ELF-1 (cell line): ENCODE data around the gene LRRC25.
A peak's percentile ranks its signal among the peaks of the same experiment; 100 is the strongest.
"Not testable (repeated sequence)": the region's sequence is repeated elsewhere in the genome, so short reads cannot be mapped to it uniquely, and the experiment has no call there.

ENCODE experiments used
- DNase-seq: peaks from one replicate; pipeline ENCODE4 v3.0.0-alpha.2; 2016; ENCODE audit warnings: low read depth, low spot score

Gene LRRC25

DNA sequence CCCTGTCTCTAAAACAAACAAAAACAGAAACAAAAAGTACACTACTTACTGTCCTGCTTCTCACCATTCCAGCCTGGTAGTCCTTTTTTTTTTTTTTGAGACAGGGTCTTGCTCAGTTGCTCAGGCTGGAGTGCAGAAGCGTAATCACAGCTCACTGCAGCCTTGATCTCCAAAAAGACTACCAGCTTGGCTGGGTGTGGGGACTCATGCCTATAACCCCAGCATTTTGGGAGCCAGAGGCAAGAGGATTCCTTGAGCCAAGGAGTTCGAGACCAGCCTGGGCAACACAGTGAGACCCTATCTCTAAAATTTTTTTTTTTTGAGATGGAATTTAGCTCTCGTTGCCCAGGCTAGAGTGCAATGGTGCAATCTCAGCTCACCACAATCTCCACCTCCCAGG lies 16.6 kb downstream of the LRRC25 start:
- DNase-seq: no peak

DNA sequence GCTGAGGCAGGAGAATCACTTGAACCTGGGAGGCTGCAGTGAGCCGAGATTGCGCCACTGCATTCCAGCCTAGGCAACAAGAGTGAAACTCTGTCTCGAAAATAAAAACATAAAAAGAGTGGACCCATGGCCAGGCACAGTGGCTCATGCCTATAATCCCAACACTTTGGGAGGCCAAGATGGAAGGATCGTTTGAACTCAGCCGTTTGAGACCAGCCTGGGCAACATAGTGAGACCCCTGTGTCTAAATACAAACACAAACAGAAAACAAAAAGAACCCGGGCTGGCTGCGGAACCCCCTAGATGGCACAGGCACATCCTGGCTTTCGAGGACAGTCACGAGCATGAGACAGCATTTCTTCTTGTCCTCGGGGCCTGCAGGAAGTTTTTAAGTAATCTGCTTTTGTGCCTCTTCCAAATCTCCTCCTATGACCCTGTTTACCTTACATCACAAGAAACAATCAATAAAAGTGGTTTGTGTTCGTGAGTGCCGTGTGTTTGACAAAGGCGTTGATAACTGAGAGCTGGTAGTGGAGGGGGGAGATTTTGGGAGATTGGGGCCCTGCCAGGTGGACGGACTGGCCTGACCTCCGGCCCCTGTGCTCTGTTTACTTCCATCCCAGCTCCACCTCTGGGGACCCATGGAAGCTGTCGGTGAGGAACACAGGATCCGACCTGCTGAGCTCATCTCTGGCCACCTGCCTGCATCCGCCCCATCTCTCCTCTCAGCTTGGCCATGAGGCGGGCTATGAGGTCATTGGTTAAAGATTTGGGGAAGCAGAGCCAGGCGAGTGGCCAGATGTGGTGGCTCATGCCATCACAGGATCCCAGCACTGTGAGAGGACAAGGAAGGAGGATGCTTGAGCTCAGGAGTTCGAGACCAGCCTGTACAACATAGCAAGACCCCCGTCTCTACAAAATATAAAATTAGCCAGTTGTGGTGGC lies 17.3 kb downstream of the LRRC25 start:
- peak; percentile 75 for DNase-seq

DNA sequence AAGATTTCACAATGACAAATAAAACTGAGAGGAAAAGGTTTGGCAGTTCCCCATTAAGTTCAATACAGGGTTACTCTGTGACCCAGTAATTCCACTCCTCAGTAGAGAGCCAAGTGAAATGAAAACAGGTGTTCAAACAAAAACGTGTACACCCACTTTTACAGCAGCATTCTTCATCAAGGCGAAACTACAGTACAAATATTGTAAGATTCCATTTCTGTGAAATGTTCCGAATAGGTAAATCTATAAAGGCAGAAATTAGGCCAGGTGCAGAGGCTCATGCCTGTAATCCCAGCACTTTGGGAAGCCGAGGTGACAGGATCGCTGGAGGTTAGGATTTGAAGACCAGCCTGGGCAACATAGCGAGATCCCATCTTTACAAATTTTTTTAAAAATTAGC lies 20.4 kb downstream of the LRRC25 start:
- DNase-seq: no peak

DNA sequence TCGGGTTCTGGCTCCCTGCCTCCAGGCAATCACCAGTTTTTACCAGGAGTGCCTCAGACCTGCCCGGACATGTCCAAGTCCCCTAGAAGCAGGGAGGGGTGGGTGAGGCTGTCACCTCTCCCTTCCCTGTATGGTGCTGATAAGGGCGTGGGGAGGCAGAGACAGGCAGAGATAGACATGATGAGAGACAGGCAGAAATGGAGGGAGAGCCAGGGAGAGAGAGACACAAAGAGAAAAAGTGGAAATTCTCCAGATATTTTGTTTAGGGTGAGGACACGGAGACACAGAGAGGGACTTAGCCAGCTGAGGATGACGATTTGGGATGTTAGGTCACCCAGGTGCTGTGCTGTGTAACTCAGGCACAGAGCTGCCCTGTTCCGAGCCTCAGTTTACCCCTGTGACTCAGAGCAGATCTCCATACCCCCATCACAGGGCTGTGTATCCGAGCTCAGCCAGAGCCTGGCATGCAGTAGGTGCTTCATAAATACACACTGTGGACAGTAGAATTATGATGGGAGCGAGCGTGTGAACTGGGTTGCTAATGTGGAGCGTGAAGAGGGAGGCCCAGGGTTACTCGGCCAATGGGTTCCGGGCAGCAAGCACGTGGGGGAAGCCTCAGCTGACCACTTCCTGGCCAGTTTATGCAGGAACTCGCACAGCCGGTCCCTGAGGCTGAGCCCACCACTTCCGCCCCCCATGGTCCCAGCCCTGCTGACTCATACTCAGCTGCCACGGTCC lies 23.4 kb downstream of the LRRC25 start:
- DNase-seq: peak; percentile 97

DNA sequence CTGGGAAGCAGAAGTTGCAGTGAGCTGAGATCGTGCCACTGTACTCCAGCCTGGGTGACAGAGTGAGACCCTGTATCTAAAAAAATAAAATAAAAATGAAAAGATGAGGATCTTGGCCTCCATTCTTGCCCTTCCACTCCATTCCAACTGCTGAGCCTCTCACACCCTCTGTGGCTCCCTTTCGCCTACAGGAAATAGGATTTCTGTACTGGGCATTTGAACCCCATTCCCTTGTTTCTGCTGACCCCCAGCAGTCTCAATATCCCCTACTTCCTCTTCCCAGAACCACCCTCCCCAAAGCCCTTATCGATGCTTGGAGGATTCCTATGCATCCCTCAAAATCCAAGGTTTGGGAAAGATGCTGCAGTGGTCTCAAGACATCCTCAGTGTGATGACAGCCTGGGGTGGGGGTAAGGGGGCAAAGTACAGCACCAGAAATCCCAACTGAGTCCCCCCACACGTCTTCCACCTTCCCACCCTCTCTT lies 24.0 kb downstream of the LRRC25 start:
- no peak for DNase-seq

DNA sequence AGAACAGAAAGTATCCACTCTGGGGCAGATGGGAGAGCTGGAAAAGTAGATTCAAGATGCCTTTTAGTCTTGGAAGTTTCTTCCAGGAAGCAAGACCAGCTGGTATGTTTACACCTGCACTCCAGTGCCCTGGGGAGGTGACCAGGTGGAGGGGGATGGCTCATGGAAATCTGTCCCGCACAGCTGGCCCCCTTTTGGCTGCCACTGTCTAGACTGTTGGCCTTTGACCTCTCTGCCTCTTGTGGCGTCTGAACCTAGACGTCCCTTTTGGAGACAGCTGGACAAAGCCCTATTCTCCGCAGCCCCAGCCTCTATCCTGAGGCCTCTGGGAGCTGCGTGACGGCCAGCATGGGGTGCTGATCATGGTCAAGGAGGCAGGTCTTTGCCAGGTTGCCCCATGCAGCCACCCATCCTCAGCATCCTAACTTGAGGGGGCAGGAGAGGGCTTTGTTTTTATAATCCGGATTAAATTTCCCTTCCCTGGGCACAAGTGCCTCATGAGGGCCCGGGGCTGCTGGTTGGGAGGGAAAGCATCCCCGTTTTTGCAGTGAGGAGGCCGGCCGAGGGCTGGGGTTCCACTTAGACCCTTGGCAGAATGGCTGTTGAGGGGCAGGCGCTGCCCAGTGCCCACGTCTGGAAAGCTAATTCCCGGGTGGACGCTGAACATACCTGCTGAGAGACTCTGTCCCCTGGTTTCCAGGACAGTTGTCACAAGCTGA lies 28.8 kb downstream of the LRRC25 start:
- DNase-seq: peak; percentile 70

DNA sequence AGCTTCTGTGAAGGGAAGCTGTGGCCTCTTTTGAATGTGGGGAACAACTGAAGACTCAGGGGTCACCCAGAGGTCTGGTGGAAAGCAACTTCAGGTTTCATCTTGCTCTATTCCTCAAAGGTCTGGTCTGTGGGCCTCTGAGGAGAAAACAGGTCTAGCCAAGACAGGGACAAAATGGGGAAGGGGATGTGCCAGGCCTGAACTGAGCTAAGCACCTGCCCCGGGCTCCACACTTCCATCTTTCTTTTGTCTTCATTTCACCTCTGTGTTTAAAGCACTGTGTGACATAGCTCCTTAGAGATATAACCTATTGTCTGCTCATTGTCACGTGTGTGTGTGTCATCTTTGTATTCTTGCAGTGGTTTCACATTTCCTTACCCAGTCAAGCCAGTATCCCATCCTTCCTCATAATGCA lies 31.4 kb downstream of the LRRC25 start:
- DNase-seq: no peak

DNA sequence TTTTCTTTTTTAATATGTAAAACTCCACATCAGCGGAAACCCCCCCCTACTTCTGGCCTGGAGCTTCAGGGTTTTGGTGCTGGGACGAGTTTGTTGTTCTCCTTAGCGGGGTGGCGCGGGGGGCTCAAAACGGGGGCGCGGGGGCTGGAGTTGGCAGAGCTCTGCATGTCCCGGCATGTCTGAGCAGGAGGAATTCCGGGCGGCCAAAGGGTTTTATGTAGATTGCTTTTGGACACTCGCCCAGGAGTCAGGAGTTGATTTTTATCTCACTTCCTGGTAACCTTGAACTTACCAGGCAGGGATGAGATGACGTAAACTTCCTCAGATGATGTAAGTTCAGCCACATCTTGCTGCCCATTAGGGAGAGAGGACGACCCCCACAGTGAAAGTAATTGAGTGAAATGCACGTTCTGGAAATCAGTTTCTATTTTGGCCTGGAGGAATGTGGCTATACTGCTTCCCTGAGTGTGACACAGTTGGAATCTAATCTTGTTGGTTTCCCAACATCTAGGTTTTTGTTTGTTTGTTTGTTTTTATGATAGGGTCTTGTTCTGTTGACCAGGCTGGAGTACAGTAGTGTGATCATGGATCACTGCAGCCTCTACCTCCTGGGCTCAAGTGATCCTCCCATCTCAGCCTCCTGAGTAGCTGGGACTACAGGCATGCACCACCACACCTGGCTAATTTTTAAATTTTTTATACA lies 32.4 kb downstream of the LRRC25 start:
- DNase-seq: peak; percentile 51

DNA sequence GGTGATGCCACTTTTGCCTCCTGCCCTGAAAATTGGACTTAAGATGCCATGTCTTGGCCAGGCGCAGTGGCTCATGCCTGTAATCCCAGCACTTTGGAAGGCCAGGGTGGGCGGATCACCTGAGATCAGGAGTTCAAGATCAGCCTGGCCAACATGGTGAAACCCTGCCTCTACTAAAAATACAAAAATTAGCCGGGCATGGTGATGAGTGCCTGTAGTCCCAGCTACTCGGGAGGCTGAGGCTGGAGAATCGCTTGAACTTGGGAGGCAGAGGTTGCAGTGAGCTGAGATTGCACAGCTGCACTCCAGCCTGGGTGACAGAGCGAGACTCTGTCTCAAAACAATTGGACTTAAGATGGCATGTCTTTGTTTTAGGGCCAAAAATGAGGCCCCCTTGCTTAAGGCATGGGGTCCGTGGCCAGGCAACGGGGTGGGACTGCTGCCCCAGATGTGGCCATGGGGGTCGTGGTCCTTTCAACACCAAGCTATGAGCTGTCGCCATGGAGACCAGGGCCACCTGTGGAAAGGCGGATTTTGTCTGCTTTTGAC lies 33.1 kb downstream of the LRRC25 start:
- DNase-seq: not testable (repeated sequence)

DNA sequence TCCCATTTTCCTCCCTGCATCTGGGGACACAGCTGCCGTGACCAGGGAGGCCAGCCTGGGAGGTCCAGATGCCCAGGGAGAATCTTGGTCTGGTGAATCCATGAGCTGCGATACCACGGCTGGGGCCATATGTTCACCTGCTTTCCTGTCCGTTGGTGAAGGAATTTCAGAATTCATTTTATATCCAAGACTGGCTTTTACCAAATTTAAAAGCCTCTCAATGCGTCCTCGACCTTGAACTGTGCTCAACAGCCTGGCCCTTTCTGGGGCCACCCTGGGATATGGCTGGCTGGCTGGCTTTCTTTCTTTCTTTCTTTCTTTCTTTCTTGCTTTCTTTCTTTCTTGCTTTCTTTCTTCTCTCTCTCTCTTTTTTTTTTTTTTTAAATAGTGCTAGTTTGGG lies 33.6 kb downstream of the LRRC25 start:
- DNase-seq: no peak

DNA sequence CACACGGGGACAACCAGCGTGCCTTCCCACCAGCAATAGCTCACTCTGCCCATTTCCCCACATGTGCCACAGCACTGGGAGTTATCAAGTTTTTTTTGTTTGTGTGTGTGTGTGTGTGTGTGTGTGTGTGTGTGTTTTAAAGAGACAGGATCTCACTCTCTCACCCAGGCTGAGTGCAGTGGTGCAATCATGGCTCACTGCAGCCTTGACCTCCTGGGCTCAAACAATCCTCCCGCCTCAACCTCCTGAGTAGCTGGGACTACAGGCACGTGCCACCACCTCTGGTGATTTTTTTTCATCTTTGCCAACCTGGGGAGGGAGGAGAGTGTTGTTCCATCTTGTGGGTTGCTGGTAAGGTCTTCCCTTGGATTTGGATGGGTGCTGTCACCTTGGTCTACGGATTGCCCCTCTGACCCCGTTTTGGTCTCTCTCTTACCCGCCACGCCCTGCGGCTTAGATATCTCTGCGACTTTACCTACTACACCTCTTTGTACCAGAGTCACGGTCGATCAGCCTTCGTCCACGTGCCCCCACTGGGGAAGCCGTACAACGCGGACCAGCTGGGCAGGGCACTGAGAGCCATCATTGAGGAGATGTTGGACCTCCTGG lies 34.4 kb downstream of the LRRC25 start:
- DNase-seq: no peak

DNA sequence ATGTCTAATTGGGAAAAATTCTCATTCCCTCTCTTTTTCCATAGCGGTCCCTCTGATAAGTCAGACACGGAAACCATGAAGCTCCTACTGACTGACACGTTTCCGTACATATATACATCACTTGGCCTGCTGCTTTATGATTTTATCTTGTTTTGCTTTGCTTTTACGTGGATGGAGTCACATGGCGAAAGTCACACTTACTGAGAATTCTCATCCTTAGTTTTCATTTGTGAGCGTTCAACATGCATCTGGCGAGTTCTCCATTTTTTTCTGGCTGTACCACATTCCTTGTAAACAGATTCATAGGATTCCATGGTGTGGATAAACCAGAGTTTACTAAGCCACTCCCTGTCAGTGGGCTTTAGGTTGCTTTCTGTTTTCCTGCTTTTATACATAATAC lies 35.8 kb downstream of the LRRC25 start:
- DNase-seq: no peak

DNA sequence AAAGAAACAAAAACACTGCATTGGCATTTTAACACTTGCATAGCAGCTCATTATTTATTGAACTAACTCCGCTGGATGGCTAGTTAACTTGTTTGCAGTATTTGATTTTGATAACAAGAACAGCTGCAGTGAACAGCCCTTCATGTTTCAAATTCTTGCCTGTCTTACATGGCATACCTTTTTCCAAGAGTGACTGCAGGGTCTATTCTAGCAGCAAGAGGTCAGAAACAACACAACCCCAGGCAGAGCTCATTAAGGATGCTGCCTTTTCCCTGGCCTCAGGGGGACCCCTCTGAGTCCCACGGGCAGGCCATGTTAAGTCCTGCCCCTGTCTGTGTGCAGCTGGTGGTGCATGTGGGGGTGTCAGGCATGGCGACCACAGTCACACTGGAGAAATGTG lies 40.4 kb downstream of the LRRC25 start:
- no peak for DNase-seq

DNA sequence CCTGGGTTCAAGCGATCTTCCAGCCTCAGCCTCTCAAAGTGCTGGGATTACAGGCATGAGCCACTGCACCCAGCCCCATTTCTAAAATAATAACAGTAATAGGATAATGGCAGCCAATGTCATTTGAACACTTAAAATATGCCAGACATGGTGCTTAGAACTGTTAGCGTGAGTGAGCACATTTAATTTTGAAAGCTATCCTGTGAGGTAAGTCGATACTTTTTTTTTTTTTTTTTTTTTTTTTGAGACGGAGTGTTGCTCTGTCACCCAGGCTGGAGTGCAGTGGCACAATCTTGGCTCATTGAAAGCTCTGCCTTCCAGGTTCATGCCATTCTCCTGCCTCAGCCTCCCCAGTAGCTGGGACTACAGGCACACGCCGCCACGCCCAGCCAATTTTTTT lies 42.7 kb downstream of the LRRC25 start:
- DNase-seq: not testable (repeated sequence)

DNA sequence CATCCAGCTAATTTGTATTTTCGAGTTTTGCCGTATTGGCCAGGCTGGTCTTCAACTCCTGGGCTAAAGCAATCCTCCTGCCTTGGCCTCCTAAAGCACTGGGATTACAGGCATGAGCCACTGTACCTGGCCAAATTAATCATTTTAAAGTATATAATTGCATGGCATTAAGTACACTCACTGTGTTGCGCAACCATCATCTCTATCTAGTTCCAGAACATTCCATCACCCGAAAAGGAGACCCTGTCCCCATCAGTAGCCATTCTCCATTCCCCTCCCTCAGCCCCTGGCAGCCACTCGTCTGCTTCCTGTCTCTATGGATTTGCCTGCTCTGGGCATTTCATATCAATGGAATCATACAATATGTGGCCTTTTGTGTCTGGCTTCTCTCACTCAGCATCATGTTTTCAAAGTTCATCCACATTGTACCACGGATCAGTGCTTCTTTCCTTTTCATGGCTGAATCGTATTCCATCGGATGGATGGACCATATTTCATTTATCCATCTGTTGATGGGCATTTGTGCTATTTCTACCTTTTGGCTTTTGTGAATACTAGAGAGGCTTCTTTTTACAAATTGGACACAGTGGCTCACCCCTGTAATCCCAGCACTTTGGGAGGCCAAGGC lies 43.9 kb downstream of the LRRC25 start:
- DNase-seq: no peak

DNA sequence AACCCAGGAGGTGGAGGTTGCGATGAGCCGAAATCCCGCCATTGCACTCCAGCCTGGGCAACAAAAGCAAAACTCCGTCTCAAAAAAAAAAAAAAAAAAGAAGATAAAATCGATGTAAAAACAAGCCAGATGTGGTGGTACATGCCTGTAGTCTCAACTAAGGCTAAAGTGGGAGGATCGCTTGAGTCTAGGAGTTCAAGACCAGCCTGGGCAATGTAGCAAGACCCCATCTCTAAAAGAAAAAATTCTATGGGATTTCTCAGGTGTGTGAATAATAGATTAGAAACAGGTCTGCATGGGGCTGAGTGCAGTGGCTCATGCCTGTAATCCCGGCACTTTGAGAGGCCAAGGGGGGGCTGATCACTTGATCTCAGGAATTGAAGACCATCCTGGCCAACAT lies 45.9 kb downstream of the LRRC25 start:
- no peak for DNase-seq

DNA sequence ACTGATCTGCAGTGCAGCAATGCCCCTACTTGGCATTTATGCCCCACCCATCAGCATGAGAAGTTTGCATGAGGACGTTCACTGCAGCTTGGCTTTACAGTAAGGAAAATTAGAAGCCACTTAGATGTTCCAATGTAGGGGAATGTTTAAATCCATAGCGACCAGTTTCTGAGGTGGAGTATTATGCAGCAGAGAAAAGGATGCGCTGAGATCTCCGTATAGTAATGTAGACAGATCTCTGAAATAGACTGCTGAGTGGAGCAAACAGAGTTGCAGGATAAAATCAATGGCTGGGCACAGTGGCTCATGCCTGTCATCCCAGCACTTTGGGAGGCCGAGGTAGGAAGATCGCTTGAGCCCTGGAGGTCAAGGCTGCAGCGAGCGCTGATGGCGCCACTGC lies 46.9 kb downstream of the LRRC25 start:
- DNase-seq: no peak

DNA sequence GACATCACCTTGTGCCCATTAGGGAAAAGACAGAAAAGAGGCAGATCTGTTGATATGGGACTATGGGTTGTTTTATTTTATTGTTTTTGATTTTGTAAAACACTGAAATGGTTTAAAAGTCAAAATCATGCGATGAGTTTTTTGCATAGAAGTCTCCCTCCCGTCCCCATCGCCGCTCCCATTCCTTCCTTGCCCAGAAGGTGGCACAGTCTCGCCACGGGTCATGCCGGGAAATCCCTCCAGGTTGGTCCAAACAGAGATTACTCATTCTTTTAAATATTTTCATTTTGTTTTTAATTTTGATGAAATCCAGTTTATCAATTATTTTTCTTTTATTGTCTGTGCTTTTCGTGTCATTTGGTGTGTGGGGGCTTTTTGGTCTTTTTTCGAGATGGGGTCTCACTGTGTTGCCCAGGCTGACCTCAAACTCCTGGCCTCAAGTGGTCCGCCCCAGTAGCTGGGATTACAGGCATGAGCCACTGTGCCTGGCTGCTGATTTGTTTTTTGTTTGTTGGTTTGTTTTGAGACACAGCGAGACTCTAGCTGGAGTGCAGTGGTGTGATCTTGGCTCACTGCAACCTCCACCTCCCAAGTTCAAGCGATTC lies 47.8 kb downstream of the LRRC25 start:
- peak; percentile 37 for DNase-seq

DNA sequence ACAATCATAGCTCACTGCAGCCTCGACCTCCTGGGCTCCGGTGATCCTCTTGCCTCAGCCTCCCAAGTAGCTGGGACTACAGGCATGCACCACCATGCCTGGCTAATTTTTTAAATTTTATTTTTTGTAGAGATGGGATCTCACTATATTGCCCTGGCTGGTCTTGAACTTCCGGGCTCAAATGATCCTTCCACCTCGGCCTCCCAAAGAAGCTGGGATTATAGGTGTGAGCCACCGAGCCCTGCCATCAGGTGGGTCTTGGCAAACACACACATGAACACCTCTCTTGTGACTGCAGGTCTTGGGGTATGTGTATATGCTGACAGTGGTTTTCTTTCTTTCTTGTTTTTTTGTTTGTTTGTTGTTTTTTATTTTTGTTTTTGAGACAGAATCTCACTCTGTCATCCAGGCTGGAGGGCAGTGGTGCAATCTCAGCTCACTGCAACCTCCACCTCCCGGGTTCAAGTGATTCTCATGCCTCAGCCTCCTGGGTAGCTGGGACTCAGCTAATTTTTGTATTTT lies 48.5 kb downstream of the LRRC25 start:
- not testable (repeated sequence) for DNase-seq

DNA sequence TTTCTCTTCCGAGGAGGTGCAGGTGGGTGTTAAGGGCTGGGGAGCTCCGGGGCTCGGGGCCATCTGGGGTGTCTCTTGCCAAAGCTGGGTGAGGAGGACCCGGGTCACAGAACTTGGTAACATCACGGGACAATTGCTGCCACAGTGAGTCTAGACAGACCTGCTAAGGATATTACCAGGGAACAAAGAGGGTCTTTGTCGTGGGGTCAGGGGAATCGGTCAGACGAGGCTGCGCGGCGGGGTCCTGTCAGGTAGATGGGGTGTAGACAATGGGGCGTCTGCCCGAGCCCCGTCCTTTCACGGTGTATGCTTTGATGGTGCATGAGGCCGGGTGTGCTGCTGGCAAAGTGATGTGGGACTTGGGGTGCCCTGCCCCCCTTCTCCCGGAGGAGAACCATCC lies 49.3 kb downstream of the LRRC25 start:
- DNase-seq: no peak
